Suppressor macrophage treated with lipopolysaccharide for 4 hours (primary cell): ENCODE measurements around the gene FLOT1.

Experiments used
- DNase-seq: peaks from one replicate; pipeline ENCODE4 v3.0.0-alpha.2; 2020

Gene FLOT1

GRCh38 chr6:30689985-30690384 lies 52.5 kb downstream of the FLOT1 start:
- DNase-seq: no peak

GRCh38 chr6:30689022-30689865 lies 53.2 kb downstream of the FLOT1 start:
- DNase-seq: no peak

GRCh38 chr6:30688569-30688968 lies 53.9 kb downstream of the FLOT1 start:
- DNase-seq: no peak

- DNase-seq: no peak
Observed at GRCh38 chr6:30687659-30688431, 54.6 kb downstream of the FLOT1 start.

GRCh38 chr6:30686908-30687658 lies 55.4 kb downstream of the FLOT1 start:
- peak; percentile 96 for DNase-seq

GRCh38 chr6:30686009-30686907 lies 56.2 kb downstream of the FLOT1 start, which contains the start of gene PPP1R18:
Gene PPP1R18 (minus strand): TSS chr6:30686645. CDS start chr6:30686018, 627 bp downstream.
- peak; percentile 88 for DNase-seq

GRCh38 chr6:30685157-30686008 lies 57.1 kb downstream of the FLOT1 start:
- DNase-seq: peak; percentile 42

GRCh38 chr6:30684386-30685156 lies 57.9 kb downstream of the FLOT1 start:
- DNase-seq: peak; percentile 79

- no peak for DNase-seq
Observed at GRCh38 chr6:30683980-30684338, 58.5 kb downstream of the FLOT1 start.

GRCh38 chr6:30683183-30683979 lies 59.1 kb downstream of the FLOT1 start:
- peak; percentile 83 for DNase-seq

- peak; percentile 82 for DNase-seq
Observed at GRCh38 chr6:30682143-30683117, 60.1 kb downstream of the FLOT1 start.

GRCh38 chr6:30681766-30682142 lies 60.7 kb downstream of the FLOT1 start:
- no peak for DNase-seq

GRCh38 chr6:30679765-30680535 lies 62.5 kb downstream of the FLOT1 start:
- no peak for DNase-seq

GRCh38 chr6:30678964-30679726 lies 63.3 kb downstream of the FLOT1 start:
- DNase-seq: peak; percentile 89
